Right atrium auricular region (tissue), 2 donors: ENCODE data around the gene MBTD1. TPM values are rescaled to one million over a fixed set of nuclear protein-coding genes. Genes with fewer than 3 reads are reported as not detected.
A peak's percentile ranks its signal among the peaks of the same experiment; 100 is the strongest.

Experiments
- DNase-seq: peaks from one replicate; pipeline ENCODE4 v3.0.0-alpha.2; 2019; ENCODE audit warnings: low spot score
- H3K27ac ChIP-seq, 2 donors: fragments of 200-600 bp; sonication (generic); 1 replicate in 1 of 2; 2 replicates in 1 of 2; pipeline ENCODE4 v1.5.1; 2016 to 2019
- H3K27me3 ChIP-seq, 2 donors: fragments of 200-600 bp; sonication (generic); one replicate each; pipeline versions ENCODE4 v1.5.1 to v1.6.0; 2017 to 2019
- H3K36me3 ChIP-seq: fragments of 200-600 bp; sonication (generic); one replicate; pipeline ENCODE4 v1.5.1; 2016
- H3K4me1 ChIP-seq, 2 donors: fragments of 200-600 bp; sonication (generic); one replicate each; pipeline versions ENCODE4 v1.5.1 to v1.6.0; 2017 to 2019
- H3K4me3 ChIP-seq, 2 donors: fragments of 200-600 bp; sonication (generic); 1 replicate in 1 of 2; 2 replicates in 1 of 2; pipeline ENCODE4 v1.5.1; 2017 to 2019; ENCODE audit warnings: mild to moderate bottlenecking in 1 of 2, moderate library complexity in 1 of 2
- H3K9me3 ChIP-seq, 2 donors: fragments of 200-600 bp; sonication (generic); one replicate each; pipeline ENCODE4 v1.5.1; 2019
- total RNA-seq, 2 donors: library from RNA; depleted of rRNA; stranded (reverse); fragments of >200 nt; gene quantifications; one replicate each; pipeline ENCODE4 v1.1.0, GENCODE V29; 2016
- TF ChIP-seq, protein P1 (sequence below), 2 donors: fragments of 200-600 bp; sonication (generic); IDR thresholded peaks; one replicate each; pipeline ENCODE4 v1.5.1; 2019; ENCODE audit warnings: antibody characterized with exemption in 2 of 2

Gene MBTD1
- total RNA-seq, 2 donors from 2014 or later = 3.2 to 5.2 TPM

DNA sequence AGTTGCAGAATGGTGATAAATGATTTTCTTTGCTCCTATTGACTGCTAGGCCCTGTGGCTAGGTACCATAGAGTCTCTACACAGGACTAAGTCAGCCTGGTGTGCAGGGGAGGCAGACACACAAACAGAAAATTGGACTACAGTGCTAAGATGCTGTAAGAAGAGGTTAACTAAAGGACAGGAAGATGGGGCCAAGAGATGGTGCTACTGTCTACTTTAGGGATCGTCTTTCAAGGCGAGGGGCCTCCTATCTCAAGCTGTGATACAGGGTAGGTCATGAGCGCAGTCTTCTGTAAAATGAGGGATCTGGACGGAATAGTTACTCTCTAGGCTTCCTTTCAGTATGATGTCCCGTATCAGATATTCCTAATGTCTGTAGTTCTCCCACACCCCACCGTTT lies 105.7 kb downstream of the MBTD1 start:
- TF ChIP-seq, protein P1, sequence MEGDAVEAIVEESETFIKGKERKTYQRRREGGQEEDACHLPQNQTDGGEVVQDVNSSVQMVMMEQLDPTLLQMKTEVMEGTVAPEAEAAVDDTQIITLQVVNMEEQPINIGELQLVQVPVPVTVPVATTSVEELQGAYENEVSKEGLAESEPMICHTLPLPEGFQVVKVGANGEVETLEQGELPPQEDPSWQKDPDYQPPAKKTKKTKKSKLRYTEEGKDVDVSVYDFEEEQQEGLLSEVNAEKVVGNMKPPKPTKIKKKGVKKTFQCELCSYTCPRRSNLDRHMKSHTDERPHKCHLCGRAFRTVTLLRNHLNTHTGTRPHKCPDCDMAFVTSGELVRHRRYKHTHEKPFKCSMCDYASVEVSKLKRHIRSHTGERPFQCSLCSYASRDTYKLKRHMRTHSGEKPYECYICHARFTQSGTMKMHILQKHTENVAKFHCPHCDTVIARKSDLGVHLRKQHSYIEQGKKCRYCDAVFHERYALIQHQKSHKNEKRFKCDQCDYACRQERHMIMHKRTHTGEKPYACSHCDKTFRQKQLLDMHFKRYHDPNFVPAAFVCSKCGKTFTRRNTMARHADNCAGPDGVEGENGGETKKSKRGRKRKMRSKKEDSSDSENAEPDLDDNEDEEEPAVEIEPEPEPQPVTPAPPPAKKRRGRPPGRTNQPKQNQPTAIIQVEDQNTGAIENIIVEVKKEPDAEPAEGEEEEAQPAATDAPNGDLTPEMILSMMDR (IDR thresholded peaks at IDR 0.05) = no peak
- no peaks in the 10 kb centered on the region for H3K27me3 ChIP-seq
- peaks cover 0 to 19% of the 10 kb centered on the region in 2 donors for H3K4me1 ChIP-seq
- DNase-seq = no peak
- peak overlapping the region; percentile 54 to 71 for H3K4me3 ChIP-seq
- H3K27ac ChIP-seq = peak overlapping the region; percentile 67 to 95
- H3K9me3 ChIP-seq = no peaks in the 10 kb centered on the region
- H3K36me3 ChIP-seq = no peaks in the 10 kb centered on the region

DNA sequence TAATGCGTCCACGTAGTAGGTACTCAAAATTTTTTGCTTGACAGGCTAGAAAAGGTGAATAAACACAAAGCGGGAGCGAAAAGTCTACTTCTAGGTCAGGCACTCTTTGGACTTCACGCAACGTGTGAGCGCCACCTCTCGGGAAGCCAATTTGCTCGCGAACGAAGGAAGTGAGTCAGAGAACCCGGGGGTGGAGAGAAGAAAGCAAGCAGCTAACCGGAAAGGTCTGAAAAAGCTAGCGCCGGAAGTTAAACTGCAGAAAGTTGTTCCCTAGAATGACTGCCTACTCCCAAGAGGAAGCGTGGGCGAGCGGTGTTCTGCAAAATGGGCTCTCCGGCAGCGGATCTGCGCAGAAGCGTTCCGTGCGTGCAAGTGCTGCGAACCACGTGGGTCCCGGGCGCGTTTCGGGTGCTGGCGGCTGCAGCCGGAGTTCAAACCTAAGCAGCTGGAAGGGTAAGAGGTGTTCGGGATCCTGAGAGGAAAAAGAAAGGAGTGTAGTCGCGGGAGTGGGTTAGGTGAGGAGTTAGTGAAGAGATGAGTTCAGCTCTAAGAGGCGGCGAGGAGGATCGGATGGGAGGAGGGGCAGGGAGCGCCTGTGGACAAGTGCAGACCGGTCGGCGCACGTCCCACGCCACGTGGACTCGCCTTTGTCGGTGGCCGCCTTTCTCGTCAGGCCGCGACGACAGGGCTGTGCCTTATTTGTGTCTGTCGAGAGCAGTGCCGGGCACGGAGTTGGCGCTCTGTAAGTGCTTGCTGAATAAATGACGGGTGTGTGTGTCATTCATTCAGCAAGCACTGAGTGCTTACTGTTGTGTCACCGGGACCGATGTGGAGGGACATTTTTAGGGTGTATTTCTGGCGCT lies 106.4 kb downstream of the MBTD1 start, which contains the start of gene NME1:
Gene NME1 (plus strand): TSS at position 350 of the 863 bp plus-strand sequence. CDS start 2,096 bp downstream, outside the sequence.
- Histone ChIP-seq H3K27me3 (no peaks in the 10 kb centered on the region), H3K4me3 (peak within 1 kb of the TSS; percentile 54 to 71), H3K27ac (peak within 1 kb of the TSS; percentile 90 to 95), H3K9me3 (no peaks in the 10 kb centered on the region), H3K36me3 (no peaks in the 10 kb centered on the region), H3K4me1 (peaks cover 0 to 19% of the 10 kb centered on the region in 2 donors)
- TF ChIP-seq, protein P1 (IDR thresholded peaks at IDR 0.05) = peak; percentile 43 to 87
- peak; percentile 98 for DNase-seq

DNA sequence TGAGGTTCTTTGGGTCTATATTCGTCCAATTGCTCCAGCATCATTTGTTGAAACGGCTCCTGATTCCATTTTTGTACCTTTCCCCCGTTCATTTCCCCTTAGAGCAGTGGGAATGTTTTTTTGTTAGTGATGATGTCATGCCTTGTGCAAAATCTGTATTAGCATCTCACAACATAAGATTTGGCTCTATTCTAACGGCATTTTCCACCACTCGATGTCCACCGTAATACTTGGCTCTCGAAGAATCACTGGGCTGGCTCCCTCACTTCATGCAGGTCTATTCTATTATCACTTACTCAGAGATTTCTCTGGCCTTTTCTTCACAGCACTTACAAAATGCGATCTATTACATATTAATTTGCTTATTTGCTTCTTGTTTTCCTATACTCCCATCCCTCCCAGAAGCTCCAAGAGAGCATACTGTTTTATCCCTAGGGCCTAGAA lies 107.1 kb downstream of the MBTD1 start:
- TF ChIP-seq, protein P1 (IDR thresholded peaks at IDR 0.05) = no peak
- no peak for DNase-seq
- Histone ChIP-seq H3K27ac (peak overlapping the region; percentile 90 to 95), H3K4me1 (peaks cover 0 to 19% of the 10 kb centered on the region in 2 donors), H3K36me3 (no peaks in the 10 kb centered on the region), H3K4me3 (peak overlapping the region; percentile 54 to 71), H3K27me3 (no peaks in the 10 kb centered on the region), H3K9me3 (no peaks in the 10 kb centered on the region)

DNA sequence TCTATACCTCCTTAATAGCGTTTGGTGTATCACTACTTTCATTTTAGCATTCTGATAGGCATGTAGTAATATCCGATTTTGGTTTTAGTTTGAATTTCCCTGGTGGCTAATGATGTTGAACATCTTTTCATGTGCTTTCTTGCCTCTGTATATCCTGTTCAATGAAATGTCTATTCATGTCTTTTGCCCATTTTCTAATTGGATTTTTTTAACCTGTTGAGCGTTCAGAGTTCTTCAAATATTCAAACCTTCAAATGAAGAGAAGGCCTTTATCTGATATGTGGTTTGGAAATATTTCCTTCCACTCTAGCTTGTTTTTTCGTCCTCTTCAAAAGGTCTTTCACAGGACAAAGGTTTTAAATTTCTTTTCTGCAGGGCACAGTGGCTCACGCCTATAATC lies 108.9 kb downstream of the MBTD1 start:
- DNase-seq = no peak
- H3K27ac ChIP-seq = no peak overlapping the region
- TF ChIP-seq, protein P1 (IDR thresholded peaks at IDR 0.05) = no peak

DNA sequence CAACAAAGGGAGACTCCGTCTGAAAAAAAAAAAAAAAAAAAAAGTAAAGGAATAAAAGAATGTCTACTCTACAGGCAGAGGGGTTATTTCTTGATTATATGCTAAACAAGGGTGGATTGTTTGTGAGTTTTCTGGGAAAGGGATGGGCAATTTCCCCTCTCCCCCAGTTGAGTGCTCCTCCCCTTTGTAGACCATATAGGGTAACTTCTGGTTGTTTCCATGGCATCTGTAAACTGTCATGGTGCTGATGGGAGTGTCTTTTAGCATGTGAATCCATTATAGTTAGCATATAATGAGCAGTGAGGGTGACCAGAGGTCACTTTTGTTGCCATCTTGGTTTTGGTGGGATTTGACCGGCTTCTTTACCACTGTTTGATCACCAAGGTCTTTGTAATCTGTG lies 110.7 kb downstream of the MBTD1 start:
- DNase-seq = no peak
- H3K27ac ChIP-seq = no peak overlapping the region
- TF ChIP-seq, protein P1 (IDR thresholded peaks at IDR 0.05) = no peak

More for the DNA sequence above, 108.9 kb downstream of the MBTD1 start:
- Histone ChIP-seq H3K27me3 (no peaks in the 10 kb centered on the region), H3K9me3 (no peaks in the 10 kb centered on the region), H3K4me3 (no peak overlapping the region), H3K4me1 (peaks cover 0 to 19% of the 10 kb centered on the region in 2 donors), H3K36me3 (no peaks in the 10 kb centered on the region)

More for the DNA sequence above, 110.7 kb downstream of the MBTD1 start:
- Histone ChIP-seq H3K27me3 (no peaks in the 10 kb centered on the region), H3K4me1 (peaks cover 0 to 8% of the 10 kb centered on the region in 2 donors), H3K4me3 (no peak overlapping the region), H3K9me3 (no peaks in the 10 kb centered on the region), H3K36me3 (no peaks in the 10 kb centered on the region)
